Tibial artery (tissue), 4 donors: Measurements from ENCODE around the gene ARRB2.
A peak's percentile ranks its signal among the peaks of the same experiment; 100 is the strongest.

Experiments
- DNase-seq, 2 donors: peaks; one replicate each; pipeline ENCODE4 v3.0.0-alpha.2; 2019
- H3K27ac ChIP-seq, 2 donors: fragments of 200-600 bp; sonication (generic) in 1 of 2; 1 replicate in 1 of 2; 2 replicates in 1 of 2; pipeline ENCODE4 v1.5.1; 2018 to 2019; ENCODE audit warnings: mild to moderate bottlenecking in 1 of 2
- H3K27me3 ChIP-seq, 2 donors: fragments of 200-600 bp; sonication (generic) in 1 of 2; one replicate each; pipeline versions ENCODE4 v1.5.1 to v1.6.0; 2016 to 2019
- H3K36me3 ChIP-seq, 3 donors: fragments of 200-600 bp; sonication (generic) in 2 of 3; one replicate each; pipeline ENCODE4 v1.5.1; 2016 to 2019; ENCODE audit warnings: mild to moderate bottlenecking in 2 of 3
- H3K4me1 ChIP-seq, 4 donors: fragments of 200-600 bp; sonication (generic) in 2 of 4; 1 replicate in 3 of 4; 2 replicates in 1 of 4; pipeline ENCODE4 v1.5.1; 2016 to 2019
- H3K4me3 ChIP-seq, 2 donors: fragments of 200-600 bp; sonication (generic) in 1 of 2; 1 replicate in 1 of 2; 2 replicates in 1 of 2; pipeline ENCODE4 v1.5.1; 2018 to 2019; ENCODE audit warnings: mild to moderate bottlenecking in 2 of 2
- H3K9me3 ChIP-seq, 3 donors: fragments of 200-600 bp; sonication (generic) in 1 of 3; one replicate each; pipeline ENCODE4 v1.5.1; 2016 to 2019
- intact Hi-C: fragments of 100-400 bp; cut with DNase I; formaldehyde crosslinking; loops from one replicate; pipeline ENCODE4 v1.15.0; 2023; ENCODE audit warnings: low total_unique reads
- TF ChIP-seq, protein P1 (sequence below), 2 experiments: fragments of 200-600 bp in 1 of 2; fragments of 450-650 bp in 1 of 2; IDR thresholded peaks; one replicate each; pipeline ENCODE4 v1.5.1; 2017 to 2019; ENCODE audit warnings: antibody characterized with exemption in 2 of 2, mild to moderate bottlenecking in 1 of 2, moderate library complexity in 1 of 2

Gene ARRB2

DNA sequence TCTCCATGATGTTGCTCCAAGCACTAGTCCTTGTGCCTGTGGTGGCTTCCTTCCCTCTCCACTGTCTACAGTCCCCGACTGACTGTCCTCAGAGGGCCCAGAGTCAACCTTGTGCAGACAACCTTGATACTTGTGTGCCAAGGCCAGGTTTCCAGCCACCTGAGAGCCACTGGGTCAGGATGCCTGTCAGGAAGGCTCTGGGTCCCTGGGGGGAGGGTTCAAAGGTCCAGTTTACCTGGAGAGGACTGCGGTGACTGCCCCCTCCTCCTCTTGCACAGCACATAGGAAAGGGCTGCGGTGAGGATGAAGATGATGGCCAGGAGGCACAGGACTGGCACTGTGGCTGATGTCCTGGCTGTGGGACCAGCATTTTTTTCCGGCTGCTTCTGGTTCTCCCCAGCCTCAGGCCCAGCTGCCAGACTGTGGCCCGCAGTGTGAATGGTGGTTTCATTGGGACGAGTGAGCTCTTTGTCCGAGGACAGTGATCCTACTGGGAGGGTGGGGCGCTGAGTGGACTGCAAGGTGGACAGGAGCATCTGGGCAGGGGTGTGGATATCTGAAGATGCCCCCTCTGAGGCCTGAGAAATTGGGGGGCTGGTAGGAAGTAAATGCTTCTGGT, 24.5 kb downstream of the ARRB2 start:
- peaks cover 0 to 27% (median 19%) of the 10 kb centered on the region in 4 donors for H3K4me1 ChIP-seq
- peaks cover 0 to 23% (median 0%) of the 10 kb centered on the region in 3 donors for H3K36me3 ChIP-seq
- no peaks in the 10 kb centered on the region for H3K27me3 ChIP-seq
- H3K9me3 ChIP-seq, result no peaks in the 10 kb centered on the region
- intact Hi-C loops, result loop anchor here (5.0 kb wide), 2 partner anchors 52 to 152 kb away; partner anchors contain the start of genes GLTPD2 and VMO1
- H3K4me3 ChIP-seq, result no peak overlapping the region
- H3K27ac ChIP-seq, result no peak overlapping the region
- TF ChIP-seq, protein P1, sequence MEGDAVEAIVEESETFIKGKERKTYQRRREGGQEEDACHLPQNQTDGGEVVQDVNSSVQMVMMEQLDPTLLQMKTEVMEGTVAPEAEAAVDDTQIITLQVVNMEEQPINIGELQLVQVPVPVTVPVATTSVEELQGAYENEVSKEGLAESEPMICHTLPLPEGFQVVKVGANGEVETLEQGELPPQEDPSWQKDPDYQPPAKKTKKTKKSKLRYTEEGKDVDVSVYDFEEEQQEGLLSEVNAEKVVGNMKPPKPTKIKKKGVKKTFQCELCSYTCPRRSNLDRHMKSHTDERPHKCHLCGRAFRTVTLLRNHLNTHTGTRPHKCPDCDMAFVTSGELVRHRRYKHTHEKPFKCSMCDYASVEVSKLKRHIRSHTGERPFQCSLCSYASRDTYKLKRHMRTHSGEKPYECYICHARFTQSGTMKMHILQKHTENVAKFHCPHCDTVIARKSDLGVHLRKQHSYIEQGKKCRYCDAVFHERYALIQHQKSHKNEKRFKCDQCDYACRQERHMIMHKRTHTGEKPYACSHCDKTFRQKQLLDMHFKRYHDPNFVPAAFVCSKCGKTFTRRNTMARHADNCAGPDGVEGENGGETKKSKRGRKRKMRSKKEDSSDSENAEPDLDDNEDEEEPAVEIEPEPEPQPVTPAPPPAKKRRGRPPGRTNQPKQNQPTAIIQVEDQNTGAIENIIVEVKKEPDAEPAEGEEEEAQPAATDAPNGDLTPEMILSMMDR (IDR thresholded peaks at IDR 0.05), result no peak
- DNase-seq, result no peak

- peak in 1 of 2 donors; percentile 62 for DNase-seq
- H3K27me3 ChIP-seq, result no peaks in the 10 kb centered on the region
- H3K9me3 ChIP-seq, result no peaks in the 10 kb centered on the region
- H3K27ac ChIP-seq, result no peak overlapping the region
- intact Hi-C loops, result no loop called here
- H3K36me3 ChIP-seq, result peaks cover 0 to 23% (median 0%) of the 10 kb centered on the region in 3 donors
- peaks cover 0 to 21% (median 15%) of the 10 kb centered on the region in 4 donors for H3K4me1 ChIP-seq
- TF ChIP-seq, protein P1 (IDR thresholded peaks at IDR 0.05), result no peak
- H3K4me3 ChIP-seq, result no peak overlapping the region
These were observed 25.6 kb downstream of the ARRB2 start for GRCh38 chr17:4735876-4736651.

GRCh38 chr17:4738136-4739121, 28.0 kb downstream of the ARRB2 start:
- Histone ChIP-seq H3K27me3 (peaks cover 0 to under 1% of the 10 kb centered on the region in 2 donors), H3K27ac (peak overlapping the region; percentile 66 to 69), H3K4me3 (peak overlapping the region; percentile 68 to 83), H3K36me3 (peaks cover 0 to 14% (median 0%) of the 10 kb centered on the region in 3 donors), H3K9me3 (no peaks in the 10 kb centered on the region), H3K4me1 (peaks cover 0 to 14% (median 11%) of the 10 kb centered on the region in 4 donors)
- TF ChIP-seq, protein P1 (IDR thresholded peaks at IDR 0.05), result no peak
- DNase-seq, result no peak
- intact Hi-C loops, result no loop called here

DNA sequence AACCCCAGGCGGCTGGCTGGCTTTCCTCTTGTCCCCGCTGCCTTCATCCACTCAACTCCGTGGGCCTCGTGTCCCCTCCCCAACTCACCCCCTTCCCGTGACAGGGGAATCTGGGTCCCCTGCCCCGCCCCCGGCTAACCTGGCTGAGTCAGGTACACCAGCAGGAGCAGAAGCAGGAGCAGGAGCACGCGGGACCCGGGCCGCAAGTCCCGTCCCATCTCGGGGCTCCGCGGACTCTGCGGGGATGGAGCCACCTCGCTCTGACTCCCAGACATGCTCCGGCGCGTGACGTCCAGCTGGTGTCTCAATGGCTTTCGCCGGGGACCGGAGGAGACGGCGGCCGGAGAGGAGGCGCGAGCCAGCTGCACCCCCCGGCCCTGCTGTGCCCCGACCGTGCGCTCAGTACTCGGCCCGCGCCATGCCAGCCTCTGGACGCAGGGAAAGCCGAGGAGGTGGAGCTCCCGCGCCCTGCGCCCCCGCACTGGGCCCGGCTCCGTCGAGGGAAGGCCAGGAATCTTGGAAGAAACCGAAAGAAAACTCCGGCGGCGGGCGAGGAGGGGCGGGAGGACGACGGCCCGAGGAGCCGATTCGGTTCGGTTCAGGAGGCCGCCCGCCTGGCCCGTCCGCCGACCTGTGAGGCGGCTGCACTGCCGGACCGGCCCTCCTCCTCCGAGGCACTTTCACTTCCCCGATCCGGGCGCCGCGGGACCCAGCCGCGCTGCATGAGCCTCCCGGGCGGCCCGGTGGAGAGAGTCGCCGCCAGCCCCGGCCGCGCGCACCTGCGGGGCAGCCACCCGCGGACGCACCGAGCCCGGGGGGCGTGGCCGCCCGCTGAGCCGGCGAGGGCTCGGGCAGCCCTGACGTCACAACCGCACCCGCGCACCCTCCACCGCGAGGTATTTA, 28.9 kb downstream of the ARRB2 start, which contains the start of the genes CXCL16 and ZMYND15:
Gene CXCL16, minus strand, starts transcription at position 807 of the 903 bp plus-strand sequence. Its CDS starts 589 bp downstream, at position 218.
Gene ZMYND15, plus strand, starts transcription at position 712 of the 903 bp plus-strand sequence. CDS start 716 bp downstream, outside the sequence.
- TF ChIP-seq, protein P1 (IDR thresholded peaks at IDR 0.05), result no peak
- intact Hi-C loops, result no loop called here
- H3K4me3 ChIP-seq, result peak within 1 kb of the TSS; percentile 68 to 83
- H3K27me3 ChIP-seq, result peaks cover 0 to 10% of the 10 kb centered on the region in 2 donors
- H3K9me3 ChIP-seq, result no peaks in the 10 kb centered on the region
- peak within 1 kb of the TSS; percentile 66 to 69 for H3K27ac ChIP-seq
- peak; percentile 51 to 78 for DNase-seq
- H3K4me1 ChIP-seq, result peaks cover 0 to 14% (median 11%) of the 10 kb centered on the region in 4 donors
- H3K36me3 ChIP-seq, result peaks cover 0 to 9% (median 0%) of the 10 kb centered on the region in 3 donors
